HepG2 (cell line): ENCODE data around the gene ENAH. TPM values are rescaled to one million over a fixed set of nuclear protein-coding genes. Genes with fewer than 3 reads are reported as not detected.

Experiments
- ARNT ChIP-seq: fragments of 450-650 bp; IDR thresholded peaks from 2 replicates; pipeline ENCODE4 v1.6.1; 2017
- ARNTL ChIP-seq: sonication (generic); formaldehyde crosslinking; IDR thresholded peaks from 2 replicates; pipeline ENCODE4 v1.4.0; 2020; ENCODE audit warnings: mild to moderate bottlenecking, missing genetic modification reagents
- GATAD2A ChIP-seq: IDR thresholded peaks from 2 replicates; pipeline ENCODE4 v1.6.1; 2016
- GLI4 ChIP-seq: sonication (generic); formaldehyde crosslinking; IDR thresholded peaks from 2 replicates; pipeline ENCODE4 v1.5.1; 2020; ENCODE audit warnings: missing genetic modification reagents, mild to moderate bottlenecking, moderate library complexity, borderline replicate concordance
- GTF2F1 ChIP-seq: fragments of 150-350 bp; IDR thresholded peaks from 2 replicates; pipeline ENCODE4 v1.6.1; 2014; ENCODE audit warnings: low read length
- NR2F6 ChIP-seq, 2 experiments: IDR thresholded peaks; 2 replicates each; pipeline ENCODE4 v1.6.1; 2016; ENCODE audit warnings: antibody characterized with exemption in 1 of 2, mild to moderate bottlenecking in 1 of 2
- SAP130 ChIP-seq: IDR thresholded peaks from 2 replicates; pipeline ENCODE4 v1.6.1; 2016; ENCODE audit warnings: low read depth
- STAT5B ChIP-seq: sonication (generic); formaldehyde crosslinking; IDR thresholded peaks from 2 replicates; pipeline ENCODE4 v1.4.0; 2020; ENCODE audit warnings: missing genetic modification reagents
- TBX2 ChIP-seq: sonication (generic); formaldehyde crosslinking; IDR thresholded peaks from 2 replicates; pipeline ENCODE4 v1.5.0; 2020; ENCODE audit warnings: missing genetic modification reagents, mild to moderate bottlenecking, borderline replicate concordance
- TFAP4 ChIP-seq: sonication (generic); IDR thresholded peaks from 2 replicates; pipeline ENCODE4 v1.6.1; 2016; ENCODE audit warnings: low read depth, borderline replicate concordance
- THAP11 ChIP-seq: IDR thresholded peaks from 2 replicates; pipeline ENCODE4 v1.6.1; 2016; ENCODE audit warnings: missing biosample characterization, missing genetic modification reagents
- THYN1 ChIP-seq: sonication (generic); formaldehyde crosslinking; IDR thresholded peaks from 2 replicates; pipeline ENCODE4 v1.8.1; 2023; ENCODE audit warnings: low read depth, mild to moderate bottlenecking, moderate library complexity, missing genetic modification reagents, borderline replicate concordance
- YY1 ChIP-seq: IDR thresholded peaks from 2 replicates; pipeline ENCODE4 v1.6.1; 2011; ENCODE audit warnings: low read length, low read depth, moderate library complexity, mild to moderate bottlenecking; ENCODE audit not compliant: insufficient read depth, insufficient replicate concordance
- ZBTB43 ChIP-seq: sonication (generic); formaldehyde crosslinking; conservative IDR thresholded peaks from 2 replicates; pipeline ENCODE4 v1.4.0; 2020; ENCODE audit warnings: missing genetic modification reagents
- ZC3H4 ChIP-seq: sonication (generic); formaldehyde crosslinking; IDR thresholded peaks from 2 replicates; pipeline ENCODE4 v1.4.0; 2020; ENCODE audit warnings: missing genetic modification reagents, borderline replicate concordance
- ZMAT3 ChIP-seq: sonication (generic); formaldehyde crosslinking; conservative IDR thresholded peaks from 2 replicates; pipeline ENCODE4 v1.7.0; 2021; ENCODE audit warnings: missing genetic modification reagents
- ZNF3 ChIP-seq: IDR thresholded peaks from 2 replicates; pipeline ENCODE4 v1.7.0; 2017; ENCODE audit warnings: inconsistent platforms
- ZNF460 ChIP-seq: sonication (generic); formaldehyde crosslinking; IDR thresholded peaks from 2 replicates; pipeline ENCODE4 v1.5.1; 2020; ENCODE audit warnings: missing genetic modification reagents, mild to moderate bottlenecking, borderline replicate concordance
- ZNF501 ChIP-seq: sonication (generic); formaldehyde crosslinking; IDR thresholded peaks from 2 replicates; pipeline ENCODE4 v1.5.1; 2020; ENCODE audit warnings: mild to moderate bottlenecking, moderate library complexity, missing genetic modification reagents
- polyA plus RNA-seq, 8 experiments: library from polyadenylated mRNA; depleted of rRNA in 3 of 8; stranded (reverse) in 7 of 8; unstranded in 1 of 8; fragments of >200 nt; fragmentation: Illumina TruSeq in 4 of 8; extraction: Trizol in 4 of 8; gene quantifications; 2 replicates each; pipeline versions ENCODE4 v1.2.1 to v1.2.3, GENCODE V29; 2011 to 2016; ENCODE audit warnings: low read depth in 4 of 8, missing spikeins in 1 of 8, mixed read lengths in 1 of 8; ENCODE audit not compliant: insufficient read depth in 1 of 8
- total RNA-seq, 5 experiments: library from RNA; depleted of rRNA; stranded (reverse); fragments of >200 nt; fragmentation: Illumina TruSeq; extraction: Trizol; gene quantifications; 2 replicates each; pipeline ENCODE4 v1.2.3, GENCODE V29; 2016; ENCODE audit warnings: low read depth in 1 of 5
- TF ChIP-seq, protein P1 (sequence below): IDR thresholded peaks from 2 replicates; pipeline ENCODE4 v1.6.1; 2012; ENCODE audit warnings: inconsistent platforms
- TF ChIP-seq, protein P2 (sequence below): sonication (generic); formaldehyde crosslinking; IDR thresholded peaks from 2 replicates; pipeline ENCODE4 v1.4.0; 2020; ENCODE audit warnings: mild to moderate bottlenecking, missing genetic modification reagents, borderline replicate concordance
- TF ChIP-seq, protein P3 (sequence below): sonication (generic); formaldehyde crosslinking; IDR thresholded peaks from 2 replicates; pipeline ENCODE4 v1.5.0; 2020; ENCODE audit warnings: missing genetic modification reagents, mild to moderate bottlenecking, borderline replicate concordance

Gene ENAH
- total and polyA plus RNA-seq, 2 of the 13 experiments (the other 11 are each of a cell fraction or from before 2014, with no cell fraction given) = 22.1 to 58.3 TPM

GRCh38 chr1:225450491-225451191 lies 202.3 kb downstream of the ENAH start (continued):
- TF ChIP-seq ZNF3 (CRISPR knock-in tag) = no peak
- no peak for TF ChIP-seq YY1
- TF ChIP-seq TFAP4 = peak; percentile 27; the same call in 1 of the 2 replicates
- no peak for TF ChIP-seq GTF2F1
- TF ChIP-seq, protein P1, sequence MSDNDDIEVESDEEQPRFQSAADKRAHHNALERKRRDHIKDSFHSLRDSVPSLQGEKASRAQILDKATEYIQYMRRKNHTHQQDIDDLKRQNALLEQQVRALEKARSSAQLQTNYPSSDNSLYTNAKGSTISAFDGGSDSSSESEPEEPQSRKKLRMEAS = 0 out of 2 replicates have a peak, but pooled peaks have one; percentile 27
- no peak for TF ChIP-seq STAT5B (CRISPR knock-in tag)
- TF ChIP-seq, protein P2, sequence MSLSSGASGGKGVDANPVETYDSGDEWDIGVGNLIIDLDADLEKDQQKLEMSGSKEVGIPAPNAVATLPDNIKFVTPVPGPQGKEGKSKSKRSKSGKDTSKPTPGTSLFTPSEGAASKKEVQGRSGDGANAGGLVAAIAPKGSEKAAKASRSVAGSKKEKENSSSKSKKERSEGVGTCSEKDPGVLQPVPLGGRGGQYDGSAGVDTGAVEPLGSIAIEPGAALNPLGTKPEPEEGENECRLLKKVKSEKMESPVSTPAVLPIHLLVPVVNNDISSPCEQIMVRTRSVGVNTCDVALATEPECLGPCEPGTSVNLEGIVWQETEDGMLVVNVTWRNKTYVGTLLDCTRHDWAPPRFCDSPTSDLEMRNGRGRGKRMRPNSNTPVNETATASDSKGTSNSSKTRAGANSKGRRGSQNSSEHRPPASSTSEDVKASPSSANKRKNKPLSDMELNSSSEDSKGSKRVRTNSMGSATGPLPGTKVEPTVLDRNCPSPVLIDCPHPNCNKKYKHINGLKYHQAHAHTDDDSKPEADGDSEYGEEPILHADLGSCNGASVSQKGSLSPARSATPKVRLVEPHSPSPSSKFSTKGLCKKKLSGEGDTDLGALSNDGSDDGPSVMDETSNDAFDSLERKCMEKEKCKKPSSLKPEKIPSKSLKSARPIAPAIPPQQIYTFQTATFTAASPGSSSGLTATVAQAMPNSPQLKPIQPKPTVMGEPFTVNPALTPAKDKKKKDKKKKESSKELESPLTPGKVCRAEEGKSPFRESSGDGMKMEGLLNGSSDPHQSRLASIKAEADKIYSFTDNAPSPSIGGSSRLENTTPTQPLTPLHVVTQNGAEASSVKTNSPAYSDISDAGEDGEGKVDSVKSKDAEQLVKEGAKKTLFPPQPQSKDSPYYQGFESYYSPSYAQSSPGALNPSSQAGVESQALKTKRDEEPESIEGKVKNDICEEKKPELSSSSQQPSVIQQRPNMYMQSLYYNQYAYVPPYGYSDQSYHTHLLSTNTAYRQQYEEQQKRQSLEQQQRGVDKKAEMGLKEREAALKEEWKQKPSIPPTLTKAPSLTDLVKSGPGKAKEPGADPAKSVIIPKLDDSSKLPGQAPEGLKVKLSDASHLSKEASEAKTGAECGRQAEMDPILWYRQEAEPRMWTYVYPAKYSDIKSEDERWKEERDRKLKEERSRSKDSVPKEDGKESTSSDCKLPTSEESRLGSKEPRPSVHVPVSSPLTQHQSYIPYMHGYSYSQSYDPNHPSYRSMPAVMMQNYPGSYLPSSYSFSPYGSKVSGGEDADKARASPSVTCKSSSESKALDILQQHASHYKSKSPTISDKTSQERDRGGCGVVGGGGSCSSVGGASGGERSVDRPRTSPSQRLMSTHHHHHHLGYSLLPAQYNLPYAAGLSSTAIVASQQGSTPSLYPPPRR (CRISPR knock-in tag) = peak; percentile 70
- TF ChIP-seq ZNF460 = peak; percentile 90
- TF ChIP-seq SAP130 (CRISPR knock-in tag) = peak; percentile 81
- TF ChIP-seq ZNF501 = peak; percentile 68; the same call in 1 of the 2 replicates
- peak; percentile 67; the same call in 1 of the 2 replicates for TF ChIP-seq ZMAT3 (CRISPR knock-in tag)
- TF ChIP-seq, protein P3, sequence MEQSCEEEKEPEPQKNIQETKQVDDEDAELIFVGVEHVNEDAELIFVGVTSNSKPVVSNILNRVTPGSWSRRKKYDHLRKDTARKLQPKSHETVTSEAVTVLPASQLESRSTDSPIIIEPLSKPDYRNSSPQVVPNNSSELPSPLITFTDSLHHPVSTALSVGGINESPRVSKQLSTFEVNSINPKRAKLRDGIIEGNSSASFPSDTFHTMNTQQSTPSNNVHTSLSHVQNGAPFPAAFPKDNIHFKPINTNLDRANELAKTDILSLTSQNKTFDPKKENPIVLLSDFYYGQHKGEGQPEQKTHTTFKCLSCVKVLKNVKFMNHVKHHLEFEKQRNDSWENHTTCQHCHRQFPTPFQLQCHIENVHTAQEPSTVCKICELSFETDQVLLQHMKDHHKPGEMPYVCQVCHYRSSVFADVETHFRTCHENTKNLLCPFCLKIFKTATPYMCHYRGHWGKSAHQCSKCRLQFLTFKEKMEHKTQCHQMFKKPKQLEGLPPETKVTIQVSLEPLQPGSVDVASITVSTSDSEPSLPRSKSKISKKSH (CRISPR knock-in tag) = 0 out of 2 replicates have a peak, but pooled peaks have one; percentile 25
- peak; percentile 99 for TF ChIP-seq ZBTB43
- TF ChIP-seq ARNTL (CRISPR knock-in tag) = no peak
- TF ChIP-seq ZC3H4 (CRISPR knock-in tag) = no peak
- no peak for TF ChIP-seq THYN1 (CRISPR knock-in tag)
- TF ChIP-seq NR2F6 (IDR thresholded peaks at IDR 0.05) = peak; percentile 47; the same call in 1 of the 2 replicates
- peak; percentile 33; the same call in 1 of the 2 replicates for TF ChIP-seq NR2F6 (CRISPR knock-in tag; IDR thresholded peaks at IDR 0.05)
- peak; percentile 72 for TF ChIP-seq GATAD2A
- TF ChIP-seq GLI4 (CRISPR knock-in tag) = no peak
- TF ChIP-seq THAP11 (CRISPR knock-in tag) = peak; percentile 11; the same call in 1 of the 2 replicates
- no peak for TF ChIP-seq ARNT
- TF ChIP-seq TBX2 (CRISPR knock-in tag) = peak; percentile 78
